ENCODE measurements around the gene PRLH.

The PRLH gene

DNA sequence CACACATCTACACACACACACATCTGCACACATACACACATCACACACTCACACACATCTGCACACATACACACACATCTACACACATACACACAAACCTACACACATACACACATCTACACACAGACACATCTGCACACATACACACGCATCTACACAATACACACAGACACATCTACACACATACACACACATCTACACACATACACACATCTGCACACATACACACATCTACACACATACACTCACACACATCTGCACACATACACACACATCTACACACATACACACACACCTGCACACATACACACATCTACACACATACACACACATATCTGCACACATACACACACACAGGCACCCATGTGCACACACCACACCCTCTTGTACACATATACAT lies 400 bp upstream of the PRLH start:
- TF ChIP-seq, protein P1, sequence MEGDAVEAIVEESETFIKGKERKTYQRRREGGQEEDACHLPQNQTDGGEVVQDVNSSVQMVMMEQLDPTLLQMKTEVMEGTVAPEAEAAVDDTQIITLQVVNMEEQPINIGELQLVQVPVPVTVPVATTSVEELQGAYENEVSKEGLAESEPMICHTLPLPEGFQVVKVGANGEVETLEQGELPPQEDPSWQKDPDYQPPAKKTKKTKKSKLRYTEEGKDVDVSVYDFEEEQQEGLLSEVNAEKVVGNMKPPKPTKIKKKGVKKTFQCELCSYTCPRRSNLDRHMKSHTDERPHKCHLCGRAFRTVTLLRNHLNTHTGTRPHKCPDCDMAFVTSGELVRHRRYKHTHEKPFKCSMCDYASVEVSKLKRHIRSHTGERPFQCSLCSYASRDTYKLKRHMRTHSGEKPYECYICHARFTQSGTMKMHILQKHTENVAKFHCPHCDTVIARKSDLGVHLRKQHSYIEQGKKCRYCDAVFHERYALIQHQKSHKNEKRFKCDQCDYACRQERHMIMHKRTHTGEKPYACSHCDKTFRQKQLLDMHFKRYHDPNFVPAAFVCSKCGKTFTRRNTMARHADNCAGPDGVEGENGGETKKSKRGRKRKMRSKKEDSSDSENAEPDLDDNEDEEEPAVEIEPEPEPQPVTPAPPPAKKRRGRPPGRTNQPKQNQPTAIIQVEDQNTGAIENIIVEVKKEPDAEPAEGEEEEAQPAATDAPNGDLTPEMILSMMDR (conservative IDR thresholded peaks at IDR 0.05; ENCODE audit: low read length), result no peak
- no peak for TF ChIP-seq EZH2phosphoT487 (IDR thresholded peaks at IDR 0.05; ENCODE audit: borderline replicate concordance)
- no peaks in the 10 kb centered on the region for H3K79me2 ChIP-seq (ENCODE audit: insufficient read depth, low read length)
- no peak overlapping the region for H3K9ac ChIP-seq (ENCODE audit: low read depth, low read length, poor library complexity, severe bottlenecking)
- H3K4me3 ChIP-seq (ENCODE audit: low read length, poor library complexity, severe bottlenecking), result no peak overlapping the region
- H3K9me3 ChIP-seq (ENCODE audit: insufficient read depth, low read depth, low read length), result no peaks in the 10 kb centered on the region
- H3K36me3 ChIP-seq (ENCODE audit: insufficient read depth, low read length), result no peaks in the 10 kb centered on the region
- H3F3A ChIP-seq (ENCODE audit: low read depth), result no peaks in the 10 kb centered on the region
- no peaks in the 10 kb centered on the region for H3K4me1 ChIP-seq (ENCODE audit: insufficient read depth, low read length, poor library complexity, severe bottlenecking)
- no peak overlapping the region for H3K4me2 ChIP-seq (ENCODE audit: low read depth, low read length, poor library complexity, severe bottlenecking)
- no peak overlapping the region for H2AFZ ChIP-seq (ENCODE audit: low read length)
- no peaks in the 10 kb centered on the region for H3K9me2 ChIP-seq (replicated peaks; ENCODE audit: low read depth, low read length)
- no peaks in the 10 kb centered on the region for H4K20me1 ChIP-seq (ENCODE audit: insufficient read depth, low read length, poor library complexity, severe bottlenecking)
- H3K27me3 ChIP-seq (ENCODE audit: insufficient read depth, low read length, poor library complexity, severe bottlenecking), result no peaks in the 10 kb centered on the region

DNA sequence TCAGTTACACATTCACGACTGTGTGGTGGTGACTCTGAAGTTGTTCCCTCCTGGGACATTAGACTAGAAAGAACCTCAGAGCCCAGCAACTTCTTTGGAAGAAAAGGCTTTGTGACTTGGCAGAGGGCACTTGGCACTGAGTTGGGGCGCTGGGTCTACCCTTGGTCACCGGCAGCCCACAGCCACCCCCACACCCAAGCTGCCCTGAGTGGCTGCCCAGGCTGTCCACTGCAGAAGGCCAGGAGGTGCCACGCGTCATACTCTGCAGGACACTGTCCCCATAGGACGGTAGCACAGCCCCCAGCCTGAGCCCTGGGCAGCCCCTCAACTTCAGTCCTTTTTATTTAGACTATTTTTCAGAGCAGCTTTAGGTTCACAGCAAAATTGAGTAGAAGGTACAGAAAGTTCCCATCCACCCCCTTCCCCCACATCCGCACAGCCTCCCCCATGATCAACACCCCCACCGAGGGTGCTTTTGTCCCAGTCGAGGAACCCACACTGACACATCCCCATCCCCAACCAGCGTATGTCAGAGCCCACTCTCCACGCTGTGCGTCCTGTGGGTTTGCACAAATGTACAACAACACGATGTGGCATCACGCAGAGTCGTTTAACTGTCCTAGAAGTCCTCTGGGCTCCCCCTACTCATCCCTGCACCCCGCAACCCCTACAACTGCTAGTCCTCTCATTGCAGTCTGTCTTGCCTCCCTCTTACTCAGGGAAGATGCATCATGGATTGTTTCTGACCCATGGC lies 1.1 kb downstream of the PRLH start:
- Histone ChIP-seq H3K9me3 (ENCODE audit: insufficient read depth, low read depth, low read length) (no peaks in the 10 kb centered on the region), H2AFZ (ENCODE audit: low read length) (no peak overlapping the region), H3K4me3 (ENCODE audit: low read length, poor library complexity, severe bottlenecking) (no peak overlapping the region), H4K20me1 (ENCODE audit: insufficient read depth, low read length, poor library complexity, severe bottlenecking) (no peaks in the 10 kb centered on the region), H3K9ac (ENCODE audit: low read depth, low read length, poor library complexity, severe bottlenecking) (no peak overlapping the region), H3K79me2 (ENCODE audit: insufficient read depth, low read length) (no peaks in the 10 kb centered on the region), H3K4me1 (ENCODE audit: insufficient read depth, low read length, poor library complexity, severe bottlenecking) (no peaks in the 10 kb centered on the region), H3K27me3 (ENCODE audit: insufficient read depth, low read length, poor library complexity, severe bottlenecking) (no peaks in the 10 kb centered on the region), H3K36me3 (ENCODE audit: insufficient read depth, low read length) (no peaks in the 10 kb centered on the region), H3F3A (ENCODE audit: low read depth) (no peaks in the 10 kb centered on the region), H3K4me2 (ENCODE audit: low read depth, low read length, poor library complexity, severe bottlenecking) (no peak overlapping the region), H3K9me2 (replicated peaks; ENCODE audit: low read depth, low read length) (no peaks in the 10 kb centered on the region)
- TF ChIP-seq, protein P1 (conservative IDR thresholded peaks at IDR 0.05; ENCODE audit: low read length), result no peak
- TF ChIP-seq EZH2phosphoT487 (IDR thresholded peaks at IDR 0.05; ENCODE audit: borderline replicate concordance), result no peak

DNA sequence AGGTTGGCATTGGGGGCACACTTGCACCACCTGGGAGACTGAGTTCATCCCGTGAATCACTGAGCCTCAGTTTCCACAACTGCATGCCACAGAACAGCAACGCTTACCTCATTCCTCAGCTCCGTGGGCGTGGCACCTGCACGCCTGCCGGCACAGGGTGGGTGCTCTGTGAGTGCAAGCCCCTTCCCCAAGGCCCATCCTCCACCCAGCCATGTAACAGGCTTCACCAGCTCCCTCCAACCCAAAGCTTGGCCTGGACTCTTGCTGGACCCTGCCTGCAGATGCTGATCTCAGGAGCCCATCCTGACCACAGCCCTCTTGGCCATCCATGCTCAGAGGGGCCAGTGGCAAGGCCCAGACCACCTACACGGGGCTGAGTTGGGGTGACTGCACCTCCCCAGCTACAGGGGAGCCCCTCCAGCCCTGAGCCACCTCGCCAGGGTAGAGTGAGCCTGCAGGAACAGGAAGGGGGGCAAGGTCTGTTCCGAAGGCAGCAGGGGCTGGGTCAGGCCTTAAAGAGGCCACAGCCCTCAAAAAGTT lies 1.8 kb downstream of the PRLH start:
- H2AFZ ChIP-seq (ENCODE audit: low read length), result no peak overlapping the region

More for the DNA sequence above, 1.8 kb downstream of the PRLH start:
- Histone ChIP-seq H3K9ac (ENCODE audit: low read depth, low read length, poor library complexity, severe bottlenecking) (no peak overlapping the region), H3K79me2 (ENCODE audit: insufficient read depth, low read length) (no peaks in the 10 kb centered on the region), H3K9me2 (replicated peaks; ENCODE audit: low read depth, low read length) (no peaks in the 10 kb centered on the region), H4K20me1 (ENCODE audit: insufficient read depth, low read length, poor library complexity, severe bottlenecking) (no peaks in the 10 kb centered on the region), H3K4me3 (ENCODE audit: low read length, poor library complexity, severe bottlenecking) (no peak overlapping the region), H3K4me1 (ENCODE audit: insufficient read depth, low read length, poor library complexity, severe bottlenecking) (no peaks in the 10 kb centered on the region), H3K27me3 (ENCODE audit: insufficient read depth, low read length, poor library complexity, severe bottlenecking) (no peaks in the 10 kb centered on the region), H3K36me3 (ENCODE audit: insufficient read depth, low read length) (no peaks in the 10 kb centered on the region), H3K4me2 (ENCODE audit: low read depth, low read length, poor library complexity, severe bottlenecking) (no peak overlapping the region), H3F3A (ENCODE audit: low read depth) (no peaks in the 10 kb centered on the region), H3K9me3 (ENCODE audit: insufficient read depth, low read depth, low read length) (no peaks in the 10 kb centered on the region)
- TF ChIP-seq, protein P1 (conservative IDR thresholded peaks at IDR 0.05; ENCODE audit: low read length), result no peak
- TF ChIP-seq EZH2phosphoT487 (IDR thresholded peaks at IDR 0.05; ENCODE audit: borderline replicate concordance), result no peak
